ENCODE data around the gene KCNK18.

The KCNK18 gene

GRCh38 chr10:117254774-117255735 lies 57.8 kb downstream of the KCNK18 start:
- TF ChIP-seq CTCF (IDR thresholded peaks at IDR 0.05; ENCODE audit: insufficient read depth, missing control alignments), result no peak
- DNase-seq (ENCODE audit: insufficient read length, low spot score), result no peak
- FAIRE-seq, result no peak

- no peak for TF ChIP-seq CTCF (IDR thresholded peaks at IDR 0.05; ENCODE audit: insufficient read depth, missing control alignments)
- FAIRE-seq (no peak), DNase-seq (ENCODE audit: insufficient read length, low spot score) (no peak)
Measured at GRCh38 chr10:117255835-117256460, 58.7 kb downstream of the KCNK18 start.

GRCh38 chr10:117256910-117257309 lies 59.6 kb downstream of the KCNK18 start:
- FAIRE-seq (no peak), DNase-seq (ENCODE audit: insufficient read length, low spot score) (no peak)
- TF ChIP-seq CTCF (IDR thresholded peaks at IDR 0.05; ENCODE audit: insufficient read depth, missing control alignments), result no peak

GRCh38 chr10:117257721-117258120 lies 60.4 kb downstream of the KCNK18 start:
- TF ChIP-seq CTCF (IDR thresholded peaks at IDR 0.05; ENCODE audit: insufficient read depth, missing control alignments), result no peak
- no peak for DNase-seq (ENCODE audit: insufficient read length, low spot score)

GRCh38 chr10:117259279-117259678 lies 62.0 kb downstream of the KCNK18 start:
- no peak for TF ChIP-seq CTCF (IDR thresholded peaks at IDR 0.05; ENCODE audit: insufficient read depth, missing control alignments)
- DNase-seq (ENCODE audit: insufficient read length, low spot score) (no peak), FAIRE-seq (no peak)

More at GRCh38 chr10:117257721-117258120, 60.4 kb downstream of the KCNK18 start:
- FAIRE-seq, result no peak
